ENCODE results near the gene GPR153.

DNA sequence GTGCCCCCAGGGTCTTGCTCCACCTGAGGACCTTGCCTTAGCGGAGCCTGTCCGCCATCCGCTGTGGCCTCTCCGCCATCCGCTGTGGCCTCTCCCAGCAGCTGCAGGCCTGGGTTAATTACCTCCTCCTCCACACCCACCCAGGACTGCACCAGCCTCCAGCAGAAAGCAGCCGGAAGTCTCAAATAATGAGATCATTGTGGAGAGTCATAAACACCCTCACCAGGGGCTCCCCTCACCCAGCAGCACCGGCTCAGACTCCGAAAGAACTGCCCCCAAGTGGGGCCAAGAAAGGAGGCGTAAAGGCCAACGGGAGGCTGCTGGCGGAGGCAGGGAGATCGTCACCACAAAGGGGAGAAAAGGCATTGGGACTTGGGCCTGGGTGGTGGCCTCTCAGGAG is 10.7 kb upstream of the GPR153 start:
- TF ChIP-seq, protein P1, sequence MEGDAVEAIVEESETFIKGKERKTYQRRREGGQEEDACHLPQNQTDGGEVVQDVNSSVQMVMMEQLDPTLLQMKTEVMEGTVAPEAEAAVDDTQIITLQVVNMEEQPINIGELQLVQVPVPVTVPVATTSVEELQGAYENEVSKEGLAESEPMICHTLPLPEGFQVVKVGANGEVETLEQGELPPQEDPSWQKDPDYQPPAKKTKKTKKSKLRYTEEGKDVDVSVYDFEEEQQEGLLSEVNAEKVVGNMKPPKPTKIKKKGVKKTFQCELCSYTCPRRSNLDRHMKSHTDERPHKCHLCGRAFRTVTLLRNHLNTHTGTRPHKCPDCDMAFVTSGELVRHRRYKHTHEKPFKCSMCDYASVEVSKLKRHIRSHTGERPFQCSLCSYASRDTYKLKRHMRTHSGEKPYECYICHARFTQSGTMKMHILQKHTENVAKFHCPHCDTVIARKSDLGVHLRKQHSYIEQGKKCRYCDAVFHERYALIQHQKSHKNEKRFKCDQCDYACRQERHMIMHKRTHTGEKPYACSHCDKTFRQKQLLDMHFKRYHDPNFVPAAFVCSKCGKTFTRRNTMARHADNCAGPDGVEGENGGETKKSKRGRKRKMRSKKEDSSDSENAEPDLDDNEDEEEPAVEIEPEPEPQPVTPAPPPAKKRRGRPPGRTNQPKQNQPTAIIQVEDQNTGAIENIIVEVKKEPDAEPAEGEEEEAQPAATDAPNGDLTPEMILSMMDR (IDR thresholded peaks at IDR 0.05) = no peak
- TF ChIP-seq POLR2A (IDR thresholded peaks at IDR 0.05) = peak in 1 of 2 donors; percentile 56

All from Peyer's patch (tissue), 4 donors.